PFSK-1 (cell line): ENCODE measurements around the gene CACNA1H.

Experiments used
- FOXP2 ChIP-seq: optimal IDR thresholded peaks from 2 replicates; pipeline ENCODE3; 2011; ENCODE audit warnings: borderline replicate concordance, control low read depth, inconsistent platforms; ENCODE audit not compliant: insufficient read depth; ENCODE audit errors: extremely low read length, extremely low read depth
- POLR2AphosphoS5 ChIP-seq: IDR thresholded peaks from 2 replicates; pipeline ENCODE4 v1.6.1; 2012; ENCODE audit warnings: low read depth, mild to moderate bottlenecking, control low read depth, low read length, moderate library complexity
- SIN3A ChIP-seq: IDR thresholded peaks from 2 replicates; pipeline ENCODE4 v1.6.1; 2012; ENCODE audit warnings: mild to moderate bottlenecking, low read length, moderate library complexity, borderline replicate concordance; ENCODE audit not compliant: insufficient read depth
- TAF1 ChIP-seq: IDR thresholded peaks from 2 replicates; pipeline ENCODE4 v1.6.1; 2012; ENCODE audit warnings: low read length, control low read depth, borderline replicate concordance; ENCODE audit not compliant: insufficient read depth
- TF ChIP-seq, protein P1 (sequence below), 2 experiments: IDR thresholded peaks; 2 replicates each; pipeline versions ENCODE4 v1.6.1 to v1.8.0; 2011 to 2012; ENCODE audit warnings: low read depth in 2 of 2, low read length in 2 of 2, control low read depth in 1 of 2, inconsistent platforms in 1 of 2, mild to moderate bottlenecking in 1 of 2, moderate library complexity in 1 of 2; ENCODE audit not compliant: insufficient read depth in 1 of 2

CACNA1H gene

DNA sequence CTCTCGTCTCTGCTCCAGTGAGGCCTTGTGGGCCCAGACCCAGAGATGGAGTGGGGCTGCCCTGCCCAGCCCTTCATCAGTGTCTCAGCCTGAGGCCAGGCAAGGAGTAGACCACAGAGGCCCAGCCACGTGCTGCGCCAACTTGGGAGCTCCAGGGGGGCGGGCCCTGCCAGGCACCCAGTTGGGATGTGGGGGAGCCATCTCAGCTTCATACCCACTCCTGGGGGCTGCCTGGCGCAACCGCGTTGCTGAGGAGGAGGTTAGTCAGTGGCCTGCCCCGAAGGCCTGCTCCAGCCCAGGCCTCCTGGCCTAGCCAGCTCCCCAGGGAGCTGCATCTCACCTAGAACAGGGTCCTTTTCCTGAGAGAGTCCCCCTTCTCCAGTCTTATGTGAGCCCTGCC is 60.3 kb downstream of the CACNA1H start:
- TF ChIP-seq POLR2AphosphoS5 = no peak
- TF ChIP-seq SIN3A = no peak
- TF ChIP-seq TAF1 = no peak
- no peak for TF ChIP-seq FOXP2

DNA sequence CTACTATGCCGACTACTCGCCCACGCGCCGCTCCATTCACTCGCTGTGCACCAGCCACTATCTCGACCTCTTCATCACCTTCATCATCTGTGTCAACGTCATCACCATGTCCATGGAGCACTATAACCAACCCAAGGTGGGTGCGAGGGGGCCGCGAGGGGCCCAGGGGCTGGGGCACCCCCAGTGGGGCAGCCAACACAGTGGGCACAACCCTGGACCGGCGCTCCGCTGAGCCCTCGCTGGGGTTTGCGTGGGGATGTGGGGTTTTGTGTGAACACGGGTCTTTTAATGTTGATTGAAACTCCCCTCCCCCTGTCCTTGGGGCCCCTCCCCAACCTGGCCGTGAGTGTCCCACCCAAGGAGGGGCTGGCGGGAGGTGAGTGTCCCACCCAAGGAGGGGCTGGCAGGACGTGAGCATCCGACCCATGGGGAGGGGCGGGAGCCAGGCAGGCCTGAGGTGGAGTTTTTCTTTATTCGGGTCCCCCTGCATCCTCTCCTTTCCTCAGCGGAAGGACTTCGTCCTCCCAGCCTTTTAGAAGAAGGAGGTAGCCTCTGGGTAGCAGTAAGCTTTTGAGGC is 61.0 kb downstream of the CACNA1H start:
- TF ChIP-seq TAF1 = no peak

DNA sequence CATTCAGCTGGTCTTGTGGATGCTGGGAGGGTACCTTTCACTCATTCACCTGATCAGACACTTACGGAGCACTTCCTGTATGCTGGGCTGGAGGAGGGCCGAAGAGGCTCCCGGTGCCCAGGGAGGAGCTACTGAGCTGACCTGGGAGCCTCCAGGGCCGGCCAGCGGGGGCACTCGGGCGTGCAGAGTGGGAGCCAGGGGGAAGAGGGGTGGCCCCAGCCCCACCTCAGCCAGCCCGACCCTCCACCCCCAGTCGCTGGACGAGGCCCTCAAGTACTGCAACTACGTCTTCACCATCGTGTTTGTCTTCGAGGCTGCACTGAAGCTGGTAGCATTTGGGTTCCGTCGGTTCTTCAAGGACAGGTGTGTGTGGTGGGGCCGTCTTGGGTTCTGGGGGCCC is 61.8 kb downstream of the CACNA1H start:
- TF ChIP-seq SIN3A (no peak), TAF1 (no peak), POLR2AphosphoS5 (no peak), FOXP2 (no peak)
- TF ChIP-seq, protein P1, sequence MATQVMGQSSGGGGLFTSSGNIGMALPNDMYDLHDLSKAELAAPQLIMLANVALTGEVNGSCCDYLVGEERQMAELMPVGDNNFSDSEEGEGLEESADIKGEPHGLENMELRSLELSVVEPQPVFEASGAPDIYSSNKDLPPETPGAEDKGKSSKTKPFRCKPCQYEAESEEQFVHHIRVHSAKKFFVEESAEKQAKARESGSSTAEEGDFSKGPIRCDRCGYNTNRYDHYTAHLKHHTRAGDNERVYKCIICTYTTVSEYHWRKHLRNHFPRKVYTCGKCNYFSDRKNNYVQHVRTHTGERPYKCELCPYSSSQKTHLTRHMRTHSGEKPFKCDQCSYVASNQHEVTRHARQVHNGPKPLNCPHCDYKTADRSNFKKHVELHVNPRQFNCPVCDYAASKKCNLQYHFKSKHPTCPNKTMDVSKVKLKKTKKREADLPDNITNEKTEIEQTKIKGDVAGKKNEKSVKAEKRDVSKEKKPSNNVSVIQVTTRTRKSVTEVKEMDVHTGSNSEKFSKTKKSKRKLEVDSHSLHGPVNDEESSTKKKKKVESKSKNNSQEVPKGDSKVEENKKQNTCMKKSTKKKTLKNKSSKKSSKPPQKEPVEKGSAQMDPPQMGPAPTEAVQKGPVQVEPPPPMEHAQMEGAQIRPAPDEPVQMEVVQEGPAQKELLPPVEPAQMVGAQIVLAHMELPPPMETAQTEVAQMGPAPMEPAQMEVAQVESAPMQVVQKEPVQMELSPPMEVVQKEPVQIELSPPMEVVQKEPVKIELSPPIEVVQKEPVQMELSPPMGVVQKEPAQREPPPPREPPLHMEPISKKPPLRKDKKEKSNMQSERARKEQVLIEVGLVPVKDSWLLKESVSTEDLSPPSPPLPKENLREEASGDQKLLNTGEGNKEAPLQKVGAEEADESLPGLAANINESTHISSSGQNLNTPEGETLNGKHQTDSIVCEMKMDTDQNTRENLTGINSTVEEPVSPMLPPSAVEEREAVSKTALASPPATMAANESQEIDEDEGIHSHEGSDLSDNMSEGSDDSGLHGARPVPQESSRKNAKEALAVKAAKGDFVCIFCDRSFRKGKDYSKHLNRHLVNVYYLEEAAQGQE (IDR thresholded peaks at IDR 0.05; ENCODE audit: insufficient read depth in 1 of 2, low read depth in 2 of 2, low read length in 2 of 2) = no peak

DNA sequence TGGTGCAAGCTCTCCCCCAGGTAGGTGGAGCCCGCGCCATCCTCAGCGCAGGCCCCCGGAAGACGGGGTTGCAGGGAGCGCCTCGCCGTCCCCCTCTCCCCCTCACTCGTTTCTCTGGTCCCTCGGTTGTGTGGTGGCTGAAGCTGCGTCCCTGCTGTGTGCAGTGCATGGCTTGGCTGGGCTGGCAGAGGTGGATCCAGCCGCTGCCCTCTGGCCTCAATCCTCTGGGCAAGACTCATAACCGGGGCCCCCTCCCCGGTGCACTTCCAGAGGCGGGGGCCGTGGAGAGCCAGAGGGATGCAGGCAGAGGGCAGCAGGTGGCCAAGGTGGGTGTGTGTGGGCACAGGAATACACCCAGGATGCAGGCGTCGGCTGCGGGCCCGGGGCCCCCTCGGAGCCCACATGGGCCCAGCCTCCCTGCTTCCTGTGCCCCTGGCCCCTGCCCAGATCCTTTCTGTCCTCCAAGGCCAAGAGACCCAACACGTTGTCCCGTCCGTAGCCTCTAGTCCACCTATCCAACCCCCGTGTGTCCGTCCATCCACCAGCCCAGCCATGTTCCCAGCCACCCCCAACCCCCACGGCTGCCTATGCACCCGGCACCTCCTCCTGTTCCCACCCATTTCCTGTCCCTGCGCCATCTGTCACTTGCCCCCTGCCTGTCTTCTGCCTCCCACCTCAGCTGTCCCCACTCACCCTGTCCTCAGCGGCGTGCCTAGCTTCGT is 62.8 kb downstream of the CACNA1H start:
- TF ChIP-seq FOXP2 (no peak), POLR2AphosphoS5 (no peak), SIN3A (no peak), TAF1 (no peak)
- TF ChIP-seq, protein P1 (IDR thresholded peaks at IDR 0.05; ENCODE audit: insufficient read depth in 1 of 2, low read depth in 2 of 2, low read length in 2 of 2) = no peak

DNA sequence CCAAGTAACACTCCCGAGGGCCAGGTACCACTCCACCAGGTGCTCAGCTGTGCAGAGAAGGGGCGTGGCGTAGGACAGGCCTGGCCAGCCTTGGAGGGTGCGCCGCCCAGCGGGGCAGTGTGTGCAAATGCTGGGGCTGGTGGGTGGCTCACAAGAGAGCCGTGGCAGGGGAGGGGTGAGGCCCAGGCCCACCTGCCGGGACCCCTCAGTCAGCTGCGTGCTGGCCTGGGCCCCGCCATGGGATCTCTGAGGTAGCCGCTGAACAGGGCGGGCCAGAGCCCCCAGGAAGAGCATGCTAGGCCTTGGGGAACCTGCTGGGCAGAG is 63.4 kb downstream of the CACNA1H start:
- TF ChIP-seq SIN3A = no peak

DNA sequence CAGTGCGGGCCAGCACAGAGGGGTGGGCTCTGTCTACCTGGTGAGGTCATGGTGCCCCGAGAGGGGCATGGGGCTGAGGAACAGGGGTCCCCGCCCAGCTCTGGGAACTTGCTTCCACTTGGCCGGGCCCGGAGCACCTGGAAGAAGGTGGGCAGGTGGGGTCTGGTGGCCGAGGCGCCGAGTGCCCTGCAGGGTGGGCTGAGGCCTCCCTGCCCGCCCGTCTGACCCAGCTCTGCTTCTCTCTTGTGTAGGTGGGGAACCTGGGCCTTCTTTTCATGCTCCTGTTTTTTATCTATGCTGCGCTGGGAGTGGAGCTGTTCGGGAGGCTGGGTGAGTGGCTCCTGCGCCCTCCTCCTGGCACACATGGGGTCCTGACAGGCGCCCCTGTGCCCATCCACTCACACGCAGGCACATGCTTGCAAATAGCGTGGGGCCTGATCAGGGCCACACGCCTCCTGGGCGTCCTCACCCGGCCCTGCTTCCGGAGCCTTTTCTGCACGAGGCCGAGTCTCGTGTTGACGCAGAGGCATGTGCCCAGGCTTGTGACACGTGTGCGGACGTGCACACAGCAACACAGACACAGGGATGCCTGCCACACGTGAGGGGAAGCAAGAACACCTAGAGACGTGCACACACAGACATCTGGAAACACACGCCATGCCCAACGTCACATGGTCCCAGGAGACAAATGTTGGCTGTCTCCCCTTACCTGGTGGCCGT is 63.9 kb downstream of the CACNA1H start:
- TF ChIP-seq POLR2AphosphoS5 (no peak), SIN3A (no peak), FOXP2 (no peak), TAF1 (no peak)
- TF ChIP-seq, protein P1 (IDR thresholded peaks at IDR 0.05; ENCODE audit: insufficient read depth in 1 of 2, low read depth in 2 of 2, low read length in 2 of 2) = no peak
